GM23338 (cell line): ENCODE data around the gene GRK5. TPM values are rescaled to one million over a fixed set of nuclear protein-coding genes. Genes with fewer than 3 reads are reported as not detected.

Source experiments
- ATAC-seq: fragments of 200-7000 bp; cut with Tn5 transposase; 3 replicates; pipeline ENCODE4 v1.9.1; 2020
- DNase-seq: peaks from one replicate; pipeline ENCODE4 v3.0.0-alpha.2; 2015; ENCODE audit warnings: low spot score
- H2AFZ ChIP-seq: fragments of 200-600 bp; sonication (generic); 2 replicates; pipeline ENCODE4 v1.8.0; 2016; ENCODE audit warnings: antibody characterized with exemption, mild to moderate bottlenecking, moderate library complexity
- H3F3A ChIP-seq: fragments of 200-600 bp; sonication (generic); replicated peaks from 2 replicates; pipeline ENCODE4 v1.8.0; 2017; ENCODE audit warnings: antibody characterized with exemption, mixed run types, low read depth
- H3K27ac ChIP-seq: fragments of 200-600 bp; sonication (generic); 2 replicates; pipeline ENCODE4 v1.6.1; 2016; ENCODE audit warnings: low read depth
- H3K27me3 ChIP-seq: fragments of 200-600 bp; sonication (generic); 2 replicates; pipeline ENCODE4 v1.8.0; 2016; ENCODE audit warnings: mild to moderate bottlenecking, mixed run types, moderate library complexity; ENCODE audit not compliant: insufficient read depth
- H3K36me3 ChIP-seq: fragments of 200-600 bp; sonication (generic); 2 replicates; pipeline ENCODE4 v1.8.0; 2016; ENCODE audit warnings: mild to moderate bottlenecking; ENCODE audit not compliant: insufficient read depth
- H3K4me1 ChIP-seq: fragments of 200-600 bp; sonication (generic); 2 replicates; pipeline ENCODE4 v1.8.0; 2016; ENCODE audit warnings: mild to moderate bottlenecking, moderate library complexity; ENCODE audit not compliant: insufficient read depth
- H3K4me2 ChIP-seq: fragments of 200-600 bp; sonication (generic); 2 replicates; pipeline ENCODE4 v1.7.1; 2017; ENCODE audit warnings: mixed run types
- H3K4me3 ChIP-seq: fragments of 200-600 bp; sonication (generic); 2 replicates; pipeline ENCODE4 v1.6.1; 2016; ENCODE audit warnings: mixed run types
- H3K79me2 ChIP-seq: fragments of 200-600 bp; sonication (generic); replicated peaks from 2 replicates; pipeline ENCODE4 v1.8.0; 2017; ENCODE audit warnings: mild to moderate bottlenecking; ENCODE audit not compliant: insufficient read depth
- H3K9me2 ChIP-seq: fragments of 200-600 bp; sonication (generic); 2 replicates; pipeline ENCODE4 v1.8.0; 2017; ENCODE audit not compliant: insufficient read depth
- H4K20me1 ChIP-seq: fragments of 200-600 bp; sonication (generic); replicated peaks from 2 replicates; pipeline ENCODE4 v1.8.0; 2017; ENCODE audit warnings: mild to moderate bottlenecking; ENCODE audit not compliant: insufficient read depth
- H3K27ac Mint-ChIP-seq: 2 replicates; pipeline ENCODE4 v1.8.0; 2020; ENCODE audit warnings: inconsistent platforms, mild to moderate bottlenecking, moderate library complexity, mixed read lengths
- H3K27me3 Mint-ChIP-seq: 3 replicates; pipeline ENCODE4 v1.8.0; 2022; ENCODE audit warnings: low read depth, mild to moderate bottlenecking, moderate library complexity, mixed read lengths, inconsistent platforms; ENCODE audit not compliant: insufficient read depth, poor library complexity
- H3K36me3 Mint-ChIP-seq: 3 replicates; pipeline ENCODE4 v1.8.0; 2021; ENCODE audit warnings: low read depth, mild to moderate bottlenecking, inconsistent platforms, moderate library complexity, mixed read lengths
- H3K4me1 Mint-ChIP-seq: 3 replicates; pipeline ENCODE4 v1.8.0; 2020; ENCODE audit warnings: mild to moderate bottlenecking, inconsistent platforms, mixed read lengths
- H3K4me3 Mint-ChIP-seq: 3 replicates; pipeline ENCODE4 v1.8.0; 2021; ENCODE audit warnings: moderate library complexity, mild to moderate bottlenecking, inconsistent platforms, mixed read lengths
- H3K9me3 Mint-ChIP-seq: 3 replicates; pipeline ENCODE4 v1.8.0; 2020; ENCODE audit warnings: moderate library complexity, mild to moderate bottlenecking, inconsistent platforms, mixed read lengths
- CREB1 ChIP-seq: fragments of 250-450 bp; sonication (Bioruptor Pico); IDR thresholded peaks from 2 replicates; pipeline ENCODE4 v1.5.0; 2020; ENCODE audit warnings: low read depth, mild to moderate bottlenecking, moderate library complexity
- CTCF ChIP-seq, 2 experiments: fragments of 200-600 bp in 1 of 2; sonication (generic) in 1 of 2; conservative IDR thresholded peaks; 2 replicates each; pipeline versions ENCODE4 v1.5.1 to v1.6.1; 2016 to 2017; ENCODE audit warnings: antibody characterized with exemption in 2 of 2, low read depth in 2 of 2, mild to moderate bottlenecking in 2 of 2, moderate library complexity in 1 of 2
- ETS1 ChIP-seq: IDR thresholded peaks from 2 replicates; pipeline ENCODE4 v1.6.1; 2016; ENCODE audit warnings: antibody characterized with exemption
- EZH2 ChIP-seq: fragments of 200-600 bp; sonication (generic); IDR thresholded peaks from one replicate; pipeline ENCODE4 v1.8.0; 2017; ENCODE audit warnings: antibody characterized with exemption, mild to moderate bottlenecking, low read depth; ENCODE audit not compliant: unreplicated experiment
- EZH2phosphoT487 ChIP-seq: fragments of 200-600 bp; sonication (generic); IDR thresholded peaks from one replicate; pipeline ENCODE4 v1.8.1; 2018; ENCODE audit warnings: antibody characterized with exemption; ENCODE audit not compliant: unreplicated experiment
- JUNB ChIP-seq: IDR thresholded peaks from one replicate; pipeline ENCODE4 v1.6.1; 2016; ENCODE audit warnings: antibody characterized with exemption; ENCODE audit not compliant: unreplicated experiment
- NANOG ChIP-seq: IDR thresholded peaks from 2 replicates; pipeline ENCODE4 v1.6.1; 2016; ENCODE audit warnings: antibody characterized with exemption, borderline replicate concordance
- POLR2AphosphoS5 ChIP-seq: IDR thresholded peaks from 2 replicates; pipeline ENCODE4 v1.6.1; 2016; ENCODE audit warnings: antibody characterized with exemption, low read depth
- REST ChIP-seq: IDR thresholded peaks from one replicate; pipeline ENCODE4 v1.6.1; 2018; ENCODE audit warnings: antibody characterized with exemption; ENCODE audit not compliant: unreplicated experiment
- STAT1 ChIP-seq: IDR thresholded peaks from one replicate; pipeline ENCODE4 v1.6.1; 2016; ENCODE audit warnings: antibody characterized with exemption; ENCODE audit not compliant: unreplicated experiment
- ZNF114 ChIP-seq: fragments of 250-450 bp; sonication (Bioruptor Pico); IDR thresholded peaks from 2 replicates; pipeline ENCODE4 v1.5.0; 2020; ENCODE audit warnings: mild to moderate bottlenecking, moderate library complexity
- ZNF331 ChIP-seq: fragments of 250-450 bp; sonication (Bioruptor Pico); IDR thresholded peaks from 2 replicates; pipeline ENCODE4 v1.5.0; 2020; ENCODE audit warnings: low read depth, mild to moderate bottlenecking, moderate library complexity
- ZNF462 ChIP-seq: fragments of 250-450 bp; sonication (Bioruptor Pico); IDR thresholded peaks from 2 replicates; pipeline ENCODE4 v1.5.0; 2020; ENCODE audit warnings: mild to moderate bottlenecking, moderate library complexity
- polyA plus RNA-seq: library from polyadenylated mRNA; unstranded; fragments of >200 nt; fragmentation: Nextera tagmentation; extraction: Ambion mirVana; gene quantifications from 2 replicates; pipeline ENCODE4 v1.2.1, GENCODE V29; 2016
- total RNA-seq: library from RNA; depleted of rRNA; stranded (reverse); fragments of >200 nt; shearing (Covaris generic); gene quantifications from 2 replicates; pipeline ENCODE4 v1.2.3, GENCODE V29; 2014

The GRK5 gene
- total and polyA plus RNA-seq, 2 experiments from 2014 or later, result 0.53 to 2.0 TPM

GRCh38 chr10:119477444-119477843, 270.1 kb downstream of the GRK5 start:
- ATAC-seq, result no peak
- Histone ChIP-seq H3K4me2 (no peak overlapping the region), H4K20me1 (no peaks in the 10 kb centered on the region), H3K27me3 (peaks cover 41% of the 10 kb centered on the region), H3K27ac (no peak overlapping the region), H3K79me2 (no peaks in the 10 kb centered on the region), H3K4me1 (peaks cover 6% of the 10 kb centered on the region; the same call in 1 of the 2 replicates), H3K36me3 (no peaks in the 10 kb centered on the region), H3F3A (no peaks in the 10 kb centered on the region), H3K9me2 (no peaks in the 10 kb centered on the region), H2AFZ (no peak overlapping the region), H3K4me3 (no peak overlapping the region)
- Mint-ChIP-seq H3K9me3 (peaks cover 7% of the 10 kb centered on the region; the same call in 2 of the 3 replicates), H3K27me3 (peaks cover 68% of the 10 kb centered on the region), H3K4me1 (peaks cover 20% of the 10 kb centered on the region; the same call in 2 of the 3 replicates), H3K4me3 (no peak overlapping the region), H3K36me3 (no peaks in the 10 kb centered on the region), H3K27ac (no peak overlapping the region)
- TF ChIP-seq EZH2 (no peak), ZNF462 (CRISPR knock-in tag) (no peak), ZNF114 (CRISPR knock-in tag) (no peak), ETS1 (no peak), POLR2AphosphoS5 (no peak), CTCF (conservative IDR thresholded peaks at IDR 0.05; ENCODE audit: low read depth in 2 of 2) (no peak), ZNF331 (no peak), NANOG (no peak), STAT1 (no peak), REST (no peak), JUNB (no peak), CREB1 (CRISPR knock-in tag) (no peak), EZH2phosphoT487 (no peak)
- no peak for DNase-seq
